H1 (cell line): ENCODE measurements around the gene SPIRE2. TPM values are rescaled to one million over a fixed set of nuclear protein-coding genes. Genes with fewer than 3 reads are reported as not detected.

Source experiments
- CTCF ChIA-PET: fragments of 300-600 bp; sonication (Branson Sonifier 250); formaldehyde crosslinking; loops from one replicate; lab custom pipeline; 2021; ENCODE audit not compliant: partially characterized antibody; lab: Charles Lee
- POLR2A ChIA-PET: fragments of 300-600 bp; sonication (Branson Sonifier 250); formaldehyde crosslinking; loops from one replicate; lab custom pipeline; 2021; ENCODE audit warnings: inconsistent platforms; ENCODE audit not compliant: partially characterized antibody; lab: Charles Lee
- DNase-seq, 2 experiments: peaks; one replicate each; pipeline versions ENCODE4 v3.0.0 to v3.0.0-alpha.2; 2010 to 2022; ENCODE audit warnings: low spot score in 2 of 2, low read depth in 1 of 2, mixed read lengths in 1 of 2
- FAIRE-seq: peaks from 2 replicates; lab custom pipeline; 2011; peaks lifted over from hg19 to GRCh38; lab: Jason Lieb, UNC
- H2AFZ ChIP-seq: 2 replicates; pipeline ENCODE4 v1.8.1; 2012; ENCODE audit warnings: low read length, inconsistent platforms
- H2AK5ac ChIP-seq: 2 replicates; pipeline ENCODE4 v1.6.1; 2013; ENCODE audit warnings: low read depth, low read length
- H2BK120ac ChIP-seq: replicated peaks from 2 replicates; pipeline ENCODE3; 2013; ENCODE audit warnings: low read depth, low read length, inconsistent platforms
- H2BK12ac ChIP-seq: 2 replicates; pipeline ENCODE4 v1.6.1; 2013; ENCODE audit warnings: low read depth, low read length
- H2BK15ac ChIP-seq: 2 replicates; pipeline ENCODE4 v1.6.1; 2013; ENCODE audit warnings: low read length
- H2BK20ac ChIP-seq: 2 replicates; pipeline ENCODE4 v1.6.1; 2013; ENCODE audit warnings: low read length
- H2BK5ac ChIP-seq: 2 replicates; pipeline ENCODE4 v1.6.1; 2013; ENCODE audit warnings: low read depth, low read length
- H3K14ac ChIP-seq: 2 replicates; pipeline ENCODE4 v1.6.1; 2013; ENCODE audit warnings: inconsistent platforms; ENCODE audit not compliant: insufficient read length
- H3K18ac ChIP-seq: 2 replicates; pipeline ENCODE4 v1.6.1; 2013; ENCODE audit warnings: low read length; ENCODE audit errors: extremely low read depth
- H3K23ac ChIP-seq: 2 replicates; pipeline ENCODE4 v1.6.1; 2013; ENCODE audit warnings: inconsistent platforms; ENCODE audit not compliant: insufficient read length
- H3K23me2 ChIP-seq: 2 replicates; pipeline ENCODE4 v1.6.1; 2013; ENCODE audit warnings: low read depth, low read length
- H3K27ac ChIP-seq: 2 replicates; pipeline ENCODE4 v1.6.1; 2011; ENCODE audit warnings: low read depth, low read length, inconsistent platforms
- H3K27me3 ChIP-seq, 4 experiments: replicated peaks in 1 of 4; 1 replicate in 1 of 4; 2 replicates in 3 of 4; pipeline versions ENCODE4 v1.6.1 to v1.8.1; 2011 to 2013; ENCODE audit warnings: low read length in 3 of 4, mild to moderate bottlenecking in 3 of 4, inconsistent platforms in 2 of 4, mixed read lengths in 2 of 4, moderate library complexity in 1 of 4; ENCODE audit not compliant: control insufficient read depth in 3 of 4, insufficient read depth in 3 of 4; ENCODE audit errors: extremely low read depth in 1 of 4
- H3K36me3 ChIP-seq, 4 experiments: 2 replicates each; pipeline versions ENCODE4 v1.6.1 to v1.8.1; 2011 to 2013; ENCODE audit warnings: mild to moderate bottlenecking in 4 of 4, low read length in 3 of 4, moderate library complexity in 2 of 4, control low read depth in 1 of 4, inconsistent platforms in 1 of 4; ENCODE audit not compliant: insufficient read depth in 4 of 4, control insufficient read depth in 2 of 4
- H3K4ac ChIP-seq: replicated peaks from 2 replicates; pipeline ENCODE3; 2013; ENCODE audit warnings: low read length, low read depth, mixed read lengths, inconsistent platforms; ENCODE audit not compliant: insufficient read length
- H3K4me1 ChIP-seq, 4 experiments: replicated peaks in 1 of 4; 1 replicate in 1 of 4; 2 replicates in 3 of 4; pipeline versions ENCODE4 v1.6.1 to v1.8.1; 2011 to 2013; ENCODE audit warnings: low read length in 3 of 4, inconsistent platforms in 2 of 4, mixed read lengths in 1 of 4; ENCODE audit not compliant: insufficient read depth in 4 of 4, control insufficient read depth in 3 of 4
- H3K4me2 ChIP-seq, 2 experiments: 2 replicates each; pipeline versions ENCODE4 v1.6.1 to v1.8.1; 2011 to 2013; ENCODE audit warnings: low read depth in 2 of 2, low read length in 2 of 2, control low read depth in 1 of 2, inconsistent platforms in 1 of 2, mild to moderate bottlenecking in 1 of 2; ENCODE audit not compliant: insufficient read depth in 1 of 2
- H3K4me3 ChIP-seq, 4 experiments: fragments of 200-600, 300-600 bp in 1 of 4; sonication (generic), shearing (Covaris generic), sonication (Bioruptor Twin) in 1 of 4; 2 replicates each; pipeline versions ENCODE4 v1.5.1 to v1.8.1; 2011 to 2016; ENCODE audit warnings: low read length in 4 of 4, low read depth in 3 of 4, control low read depth in 2 of 4, inconsistent platforms in 2 of 4, mild to moderate bottlenecking in 2 of 4, mixed read lengths in 1 of 4, moderate library complexity in 1 of 4; ENCODE audit not compliant: insufficient read depth in 2 of 4; ENCODE audit errors: extremely low read depth in 1 of 4
- H3K56ac ChIP-seq: replicated peaks from 2 replicates; pipeline ENCODE3; 2013; ENCODE audit warnings: low read depth, mild to moderate bottlenecking, mixed read lengths, low read length, inconsistent platforms; ENCODE audit not compliant: insufficient read length
- H3K79me1 ChIP-seq: 2 replicates; pipeline ENCODE4 v1.6.1; 2013; ENCODE audit warnings: low read depth, low read length, control low read depth
- H3K79me2 ChIP-seq, 2 experiments: 2 replicates each; pipeline versions ENCODE4 v1.6.1 to v1.8.1; 2012 to 2013; ENCODE audit warnings: low read length in 2 of 2, mild to moderate bottlenecking in 2 of 2, inconsistent platforms in 1 of 2; ENCODE audit not compliant: insufficient read depth in 2 of 2, control insufficient read depth in 1 of 2
- H3K9ac ChIP-seq, 4 experiments: replicated peaks in 1 of 4; 1 replicate in 1 of 4; 2 replicates in 3 of 4; pipeline versions ENCODE4 v1.6.1 to v1.8.1; 2011 to 2013; ENCODE audit warnings: low read depth in 3 of 4, low read length in 3 of 4, control low read depth in 2 of 4, mild to moderate bottlenecking in 2 of 4, moderate library complexity in 2 of 4, inconsistent platforms in 1 of 4; ENCODE audit errors: extremely low read depth in 1 of 4
- H3K9me3 ChIP-seq, 2 experiments: 2 replicates each; pipeline versions ENCODE4 v1.6.1 to v1.8.1; 2012 to 2013; ENCODE audit warnings: mild to moderate bottlenecking in 2 of 2, moderate library complexity in 2 of 2, control low read depth in 1 of 2, inconsistent platforms in 1 of 2, low read depth in 1 of 2, low read length in 1 of 2, mixed read lengths in 1 of 2; ENCODE audit not compliant: insufficient read depth in 2 of 2
- H4K20me1 ChIP-seq, 2 experiments: replicated peaks in 1 of 2; 2 replicates each; pipeline versions ENCODE3 to v1.8.1; 2011 to 2013; ENCODE audit warnings: inconsistent platforms in 2 of 2, low read length in 2 of 2, mild to moderate bottlenecking in 1 of 2; ENCODE audit not compliant: insufficient read depth in 2 of 2, control insufficient read depth in 1 of 2
- H4K5ac ChIP-seq: 2 replicates; pipeline ENCODE4 v1.6.1; 2013; ENCODE audit warnings: low read length, low read depth, mixed read lengths, inconsistent platforms; ENCODE audit not compliant: insufficient read length
- H4K8ac ChIP-seq: 2 replicates; pipeline ENCODE4 v1.8.0; 2013; ENCODE audit warnings: mild to moderate bottlenecking, moderate library complexity, low read length, inconsistent platforms; ENCODE audit not compliant: insufficient read depth; ENCODE audit errors: extremely low read depth
- H4K91ac ChIP-seq: replicated peaks from 2 replicates; pipeline ENCODE3; 2013; ENCODE audit warnings: low read length, mixed read lengths, inconsistent platforms; ENCODE audit not compliant: insufficient read length
- CBX8 ChIP-seq: fragments of 300-800, 300-1000 bp; sonication (generic); IDR thresholded peaks from 2 replicates; pipeline ENCODE4 v1.7.1; 2016; ENCODE audit warnings: low read depth, low read length, borderline replicate concordance
- CEBPB ChIP-seq: IDR thresholded peaks from 2 replicates; pipeline ENCODE4 v1.6.1; 2012; ENCODE audit warnings: low read depth, low read length
- EZH2 ChIP-seq: fragments of 200-600 bp; sonication (generic); IDR thresholded peaks from 2 replicates; pipeline ENCODE4 v1.7.1; 2012; ENCODE audit warnings: low read depth, mild to moderate bottlenecking, moderate library complexity, low read length, inconsistent platforms; ENCODE audit not compliant: severe bottlenecking
- FOSL1 ChIP-seq: IDR thresholded peaks from 2 replicates; pipeline ENCODE4 v1.6.1; 2011; ENCODE audit warnings: mild to moderate bottlenecking, low read depth, low read length, moderate library complexity; ENCODE audit not compliant: insufficient read depth
- GTF2F1 ChIP-seq: IDR thresholded peaks from 2 replicates; pipeline ENCODE4 v1.6.1; 2012; ENCODE audit warnings: low read depth, low read length, improper control_type of control experiment, borderline replicate concordance
- HDAC6 ChIP-seq: IDR thresholded peaks from one replicate; pipeline ENCODE4 v1.7.1; 2012; ENCODE audit warnings: low read depth, mild to moderate bottlenecking, inconsistent platforms, low read length, moderate library complexity
- JUND ChIP-seq: IDR thresholded peaks from 2 replicates; pipeline ENCODE4 v1.6.1; 2011; ENCODE audit warnings: mild to moderate bottlenecking, improper control_type of control experiment, low read length
- KDM4A ChIP-seq: IDR thresholded peaks from one replicate; pipeline ENCODE4 v1.7.1; 2012; ENCODE audit warnings: low read depth, mild to moderate bottlenecking, moderate library complexity, low read length, inconsistent platforms; ENCODE audit not compliant: severe bottlenecking
- SIX5 ChIP-seq: IDR thresholded peaks from 2 replicates; pipeline ENCODE4 v1.6.1; 2011; ENCODE audit warnings: mild to moderate bottlenecking, low read depth, low read length
- SP1 ChIP-seq: IDR thresholded peaks from 2 replicates; pipeline ENCODE4 v1.6.1; 2011; ENCODE audit warnings: low read depth, low read length
- TAF7 ChIP-seq: optimal IDR thresholded peaks from 2 replicates; pipeline ENCODE3; 2011; ENCODE audit warnings: low read depth, mild to moderate bottlenecking, inconsistent platforms, low read length, moderate library complexity, borderline replicate concordance
- TBP ChIP-seq: IDR thresholded peaks from 2 replicates; pipeline ENCODE4 v1.6.1; 2011; ENCODE audit warnings: low read depth, low read length, improper control_type of control experiment
- YY1 ChIP-seq: IDR thresholded peaks from 2 replicates; pipeline ENCODE4 v1.6.1; 2011; ENCODE audit warnings: low read depth, mild to moderate bottlenecking, low read length
- WGBS, 2 experiments: shearing (Covaris generic) in 1 of 2; methylation state at CpG; one replicate each; pipeline versions ENCODE4 v1.1.6 to v1.1.7; 2013 to 2015; ENCODE audit warnings: low lambda C conversion rate in 2 of 2, mixed read lengths in 2 of 2, inconsistent platforms in 1 of 2, low coverage in 1 of 2, missing lambda C conversion rate in 1 of 2; ENCODE audit not compliant: insufficient replicate concordance in 2 of 2, insufficient coverage in 1 of 2, insufficient read length in 1 of 2; ENCODE audit errors: extremely low coverage in 1 of 2, missing lambda C conversion rate in 1 of 2; 5-methylcytosine and 5-hydroxymethylcytosine counted together
- polyA plus RNA-seq, 7 experiments: library from polyadenylated mRNA; depleted of rRNA in 3 of 7; stranded (reverse) in 5 of 7; unstranded in 2 of 7; fragments of >200 nt in 5 of 7; fragments of 200-250 nt in 2 of 7; gene quantifications; 1 replicate in 5 of 7; 2 replicates in 1 of 7; 4 replicates in 1 of 7; pipeline versions ENCODE4 v1.2.1 to v1.2.3, GENCODE V29; 2011 to 2013; ENCODE audit warnings: missing spikeins in 2 of 7, mixed read lengths in 2 of 7
- total RNA-seq: library from RNA; stranded (reverse); fragmentation: NEBNext Ultra II Directional; extraction: Animal tissue kit (Norgen Biotek cat#: 25700); gene quantifications from 2 replicates; pipeline ENCODE4 v1.2.1, GENCODE V29; 2021
- TF ChIP-seq, protein P1 (sequence below): IDR thresholded peaks from 2 replicates; pipeline ENCODE4 v1.6.1; 2012; ENCODE audit warnings: inconsistent platforms

Gene SPIRE2
- total and polyA plus RNA-seq, 2 of the 8 experiments (the other 6 are each of a cell fraction or from before 2014, with no cell fraction given): 7.4 to 15.4 TPM

DNA sequence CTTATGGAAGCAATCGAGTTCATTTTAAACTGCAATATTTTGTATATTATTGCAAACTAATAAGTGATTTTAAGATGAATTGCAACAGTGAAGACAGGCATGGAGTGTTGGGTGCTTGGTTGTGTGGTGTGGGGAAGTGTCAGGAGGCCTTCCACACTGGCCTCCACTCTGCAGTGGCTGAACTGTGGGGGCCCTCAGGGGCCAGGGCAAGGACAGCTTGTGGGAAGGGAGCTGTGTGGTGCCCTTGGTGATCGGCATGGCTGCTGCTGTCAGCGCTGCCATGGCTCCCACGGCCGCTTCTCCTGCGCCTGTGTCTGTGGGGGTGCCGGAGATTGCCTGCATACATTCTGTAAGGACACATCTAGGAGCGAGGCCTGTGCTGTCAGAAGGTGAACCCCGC lies 64.4 kb downstream of the SPIRE2 start:
- H4K91ac ChIP-seq: no peak overlapping the region
- H3K9me3 ChIP-seq: no peaks in the 10 kb centered on the region
- H3K56ac ChIP-seq: no peak overlapping the region
- no peak overlapping the region for H3K27ac ChIP-seq
- H3K4me2 ChIP-seq: no peak overlapping the region
- no peak overlapping the region for H2BK120ac ChIP-seq
- no peak overlapping the region for H3K9ac ChIP-seq
- H3K4ac ChIP-seq: no peak overlapping the region
- no peaks in the 10 kb centered on the region for H3K79me2 ChIP-seq
- H3K14ac ChIP-seq: no peak overlapping the region
- H3K27me3 ChIP-seq: no peaks in the 10 kb centered on the region
- H3K4me3 ChIP-seq: no peak overlapping the region
- no peak overlapping the region for H2BK12ac ChIP-seq
- H3K79me1 ChIP-seq: peaks cover 2% of the 10 kb centered on the region; the same call in 1 of the 2 replicates
- no peak overlapping the region for H2BK15ac ChIP-seq
- FAIRE-seq (no peak), DNase-seq (no peak)
- H4K5ac ChIP-seq: no peak overlapping the region
- ChIA-PET POLR2A (interaction anchor here (1.5 kb wide), 1 partner anchor 11 kb away, joined by 3 read pairs; no protein-coding TSS in a partner anchor), CTCF (interaction anchor here (0.8 to 4.9 kb wide), 4 partner anchors 17 to 188 kb away, joined by 3 to 41 read pairs (median 3); no protein-coding TSS in a partner anchor)
- H3K23ac ChIP-seq: no peak overlapping the region
- H4K8ac ChIP-seq: no peak overlapping the region
- no peaks in the 10 kb centered on the region for H3K23me2 ChIP-seq
- 96% methylated on average over 9 of the region's 9 CpGs; no CpG with 5 or more reads in 1 of the 2 experiments for WGBS, 2 experiments
- no peak overlapping the region for H2AFZ ChIP-seq
- H2BK5ac ChIP-seq: no peak overlapping the region
- H4K20me1 ChIP-seq: peaks cover 5 to 14% of the 10 kb centered on the region in 2 experiments
- H2BK20ac ChIP-seq: no peak overlapping the region
- no peaks in the 10 kb centered on the region for H3K4me1 ChIP-seq
- H3K36me3 ChIP-seq: peaks cover 2 to 28% (median 16%) of the 10 kb centered on the region in 4 experiments; a peak in 6 of 8 replicates
- H2AK5ac ChIP-seq: no peak overlapping the region
- no peak overlapping the region for H3K18ac ChIP-seq
- TF ChIP-seq, protein P1, sequence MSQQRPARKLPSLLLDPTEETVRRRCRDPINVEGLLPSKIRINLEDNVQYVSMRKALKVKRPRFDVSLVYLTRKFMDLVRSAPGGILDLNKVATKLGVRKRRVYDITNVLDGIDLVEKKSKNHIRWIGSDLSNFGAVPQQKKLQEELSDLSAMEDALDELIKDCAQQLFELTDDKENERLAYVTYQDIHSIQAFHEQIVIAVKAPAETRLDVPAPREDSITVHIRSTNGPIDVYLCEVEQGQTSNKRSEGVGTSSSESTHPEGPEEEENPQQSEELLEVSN: no peak
- TF ChIP-seq TBP (no peak), CEBPB (no peak), FOSL1 (no peak), YY1 (no peak), KDM4A (no peak), TAF7 (no peak), CBX8 (no peak), GTF2F1 (no peak), HDAC6 (no peak), EZH2 (no peak), SIX5 (no peak), JUND (no peak), SP1 (no peak)
